Lower lobe of right lung (tissue), 2 donors: ENCODE data around the gene LRP1B. TPM values are rescaled to one million over a fixed set of nuclear protein-coding genes. Genes with fewer than 3 reads are reported as not detected.

ENCODE experiments used
- ATAC-seq, 2 donors: fragments of 200-7000 bp; cut with Tn5 transposase; one replicate each; pipeline ENCODE4 v1.9.1; 2020 to 2022; ENCODE audit warnings: mild to moderate bottlenecking in 2 of 2, moderate library complexity in 2 of 2
- DNase-seq: peaks from one replicate; pipeline ENCODE4 v3.0.0-alpha.2; 2020
- H3K27ac ChIP-seq: fragments of 200-600 bp; one replicate; pipeline ENCODE4 v1.8.0; 2022
- H3K27me3 ChIP-seq: fragments of 200-600 bp; one replicate; pipeline ENCODE4 v1.8.0; 2022; ENCODE audit warnings: low read depth
- H3K36me3 ChIP-seq: fragments of 200-600 bp; one replicate; pipeline ENCODE4 v1.8.0; 2022; ENCODE audit warnings: mild to moderate bottlenecking
- H3K4me1 ChIP-seq: fragments of 200-600 bp; one replicate; pipeline ENCODE4 v1.8.0; 2022
- H3K4me3 ChIP-seq: fragments of 200-600 bp; one replicate; pipeline ENCODE4 v1.8.0; 2022; ENCODE audit warnings: mild to moderate bottlenecking
- H3K9me3 ChIP-seq: fragments of 200-600 bp; one replicate; pipeline ENCODE4 v1.8.0; 2022
- intact Hi-C: fragments of 100-400 bp; cut with DNase I; formaldehyde crosslinking; loops from one replicate; pipeline ENCODE4 v1.11.0; 2022
- total RNA-seq: library from RNA; stranded (reverse); fragmentation: NEBNext Ultra II Directional; extraction: Animal tissue kit (Norgen Biotek cat#: 25700); gene quantifications from one replicate; pipeline ENCODE4 v1.2.1, GENCODE V29; 2021
- TF ChIP-seq, protein P1 (sequence below): fragments of 200-600 bp; IDR thresholded peaks from one replicate; pipeline ENCODE4 v1.8.0; 2022; ENCODE audit warnings: antibody characterized with exemption, mild to moderate bottlenecking
- donor health status: DM: no; HTN: yes; CAD: no; lungs with severe emphysema.

The LRP1B gene
- total RNA-seq, 1 donor from 2014 or later, result 0.09 TPM

DNA sequence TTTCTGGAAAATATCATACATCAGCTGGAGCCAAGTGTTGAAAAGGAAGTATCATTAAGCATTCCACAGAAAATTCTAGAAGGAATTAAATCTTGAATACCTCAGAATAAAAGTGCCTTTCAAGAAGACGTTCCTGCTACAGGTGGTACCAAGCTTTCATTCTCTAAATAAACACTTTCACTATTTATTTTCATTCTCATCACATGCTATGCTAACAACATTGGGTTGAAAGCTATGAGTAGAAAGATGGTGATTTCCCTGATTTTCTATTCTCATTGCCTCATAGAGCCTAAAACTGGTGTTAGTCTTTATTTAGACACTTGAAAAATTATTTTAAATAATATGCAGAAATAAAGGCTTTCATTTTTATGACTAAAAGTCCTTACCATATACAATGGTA, 324.7 kb downstream of the LRP1B start:
- Histone ChIP-seq H3K4me1 (no peaks in the 10 kb centered on the region), H3K9me3 (no peaks in the 10 kb centered on the region), H3K27me3 (no peaks in the 10 kb centered on the region), H3K27ac (no peak overlapping the region), H3K4me3 (no peak overlapping the region), H3K36me3 (no peaks in the 10 kb centered on the region)
- TF ChIP-seq, protein P1, sequence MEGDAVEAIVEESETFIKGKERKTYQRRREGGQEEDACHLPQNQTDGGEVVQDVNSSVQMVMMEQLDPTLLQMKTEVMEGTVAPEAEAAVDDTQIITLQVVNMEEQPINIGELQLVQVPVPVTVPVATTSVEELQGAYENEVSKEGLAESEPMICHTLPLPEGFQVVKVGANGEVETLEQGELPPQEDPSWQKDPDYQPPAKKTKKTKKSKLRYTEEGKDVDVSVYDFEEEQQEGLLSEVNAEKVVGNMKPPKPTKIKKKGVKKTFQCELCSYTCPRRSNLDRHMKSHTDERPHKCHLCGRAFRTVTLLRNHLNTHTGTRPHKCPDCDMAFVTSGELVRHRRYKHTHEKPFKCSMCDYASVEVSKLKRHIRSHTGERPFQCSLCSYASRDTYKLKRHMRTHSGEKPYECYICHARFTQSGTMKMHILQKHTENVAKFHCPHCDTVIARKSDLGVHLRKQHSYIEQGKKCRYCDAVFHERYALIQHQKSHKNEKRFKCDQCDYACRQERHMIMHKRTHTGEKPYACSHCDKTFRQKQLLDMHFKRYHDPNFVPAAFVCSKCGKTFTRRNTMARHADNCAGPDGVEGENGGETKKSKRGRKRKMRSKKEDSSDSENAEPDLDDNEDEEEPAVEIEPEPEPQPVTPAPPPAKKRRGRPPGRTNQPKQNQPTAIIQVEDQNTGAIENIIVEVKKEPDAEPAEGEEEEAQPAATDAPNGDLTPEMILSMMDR, result no peak
- intact Hi-C loops, result no loop called here
- ATAC-seq, result no peak
- no peak for DNase-seq

DNA sequence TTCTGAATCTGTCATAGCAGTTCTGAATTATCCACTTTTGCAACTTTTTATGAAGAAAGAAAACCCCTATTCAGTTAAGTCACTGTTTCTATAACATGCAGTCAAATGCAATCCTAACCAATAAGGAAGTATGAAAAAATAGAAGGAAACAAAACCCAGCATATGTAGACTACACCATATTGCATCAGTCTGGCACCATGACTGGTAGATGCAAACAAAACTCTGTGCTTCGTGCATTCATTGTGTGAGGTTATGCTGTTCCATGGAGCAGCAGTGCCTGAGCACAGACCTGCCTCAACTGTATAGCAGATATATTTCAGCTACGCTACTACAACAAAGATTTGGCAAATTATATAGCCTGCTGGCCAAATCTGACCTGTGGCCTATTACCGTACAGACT, 325.5 kb downstream of the LRP1B start:
- H3K36me3 ChIP-seq, result no peaks in the 10 kb centered on the region
- H3K27ac ChIP-seq, result no peak overlapping the region
- TF ChIP-seq, protein P1, result no peak
- H3K4me3 ChIP-seq, result no peak overlapping the region
- no peak for ATAC-seq
- H3K9me3 ChIP-seq, result no peaks in the 10 kb centered on the region
- intact Hi-C loops, result no loop called here
- H3K4me1 ChIP-seq, result no peaks in the 10 kb centered on the region
- no peaks in the 10 kb centered on the region for H3K27me3 ChIP-seq
- no peak for DNase-seq

DNA sequence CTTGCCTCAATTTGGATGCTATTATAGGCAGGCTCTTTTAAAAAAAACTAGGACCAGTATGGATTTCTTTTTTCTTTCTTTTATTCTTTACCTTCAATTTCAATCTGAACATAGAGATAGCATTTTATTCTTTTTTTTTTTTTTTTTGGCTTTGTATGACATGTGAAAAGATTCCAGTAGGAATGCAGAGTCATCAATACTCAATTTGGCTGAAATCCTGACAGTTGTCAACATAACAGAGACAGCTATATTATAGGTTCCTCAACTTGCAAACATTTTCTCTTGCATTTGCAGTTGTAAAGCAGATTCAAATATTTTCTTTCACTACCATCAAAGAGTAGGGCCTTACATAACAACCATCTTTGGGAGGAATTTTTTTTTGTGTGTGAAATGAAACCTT, 334.4 kb downstream of the LRP1B start:
- H3K9me3 ChIP-seq, result no peaks in the 10 kb centered on the region
- no peaks in the 10 kb centered on the region for H3K4me1 ChIP-seq
- H3K27me3 ChIP-seq, result no peaks in the 10 kb centered on the region
- no peak overlapping the region for H3K4me3 ChIP-seq
- DNase-seq (no peak), ATAC-seq (no peak)
- TF ChIP-seq, protein P1, result no peak
- no peak overlapping the region for H3K27ac ChIP-seq
- no peaks in the 10 kb centered on the region for H3K36me3 ChIP-seq
- intact Hi-C loops, result no loop called here

DNA sequence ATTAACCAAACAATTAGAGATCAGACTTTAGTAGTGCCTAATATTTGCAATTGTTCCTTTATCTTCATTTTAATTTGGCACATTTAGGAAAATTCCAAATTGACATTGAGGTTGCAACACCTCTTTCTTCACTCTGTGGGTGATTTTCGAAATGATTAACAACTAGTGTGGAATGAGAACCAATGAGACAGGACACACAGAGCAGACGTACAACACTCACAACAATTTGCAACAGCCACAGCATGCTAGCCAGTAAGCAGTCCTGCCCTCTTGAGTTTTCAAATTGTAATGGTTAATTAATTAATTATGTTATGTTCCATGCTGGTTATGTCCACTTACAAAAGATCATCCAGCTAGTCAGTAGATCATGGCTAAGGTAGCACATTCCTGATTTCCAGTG, 339.3 kb downstream of the LRP1B start:
- intact Hi-C loops, result no loop called here
- Histone ChIP-seq H3K4me3 (no peak overlapping the region), H3K36me3 (no peaks in the 10 kb centered on the region), H3K27me3 (no peaks in the 10 kb centered on the region), H3K9me3 (no peaks in the 10 kb centered on the region), H3K27ac (no peak overlapping the region), H3K4me1 (no peaks in the 10 kb centered on the region)
- ATAC-seq (no peak), DNase-seq (no peak)
- TF ChIP-seq, protein P1, result no peak

DNA sequence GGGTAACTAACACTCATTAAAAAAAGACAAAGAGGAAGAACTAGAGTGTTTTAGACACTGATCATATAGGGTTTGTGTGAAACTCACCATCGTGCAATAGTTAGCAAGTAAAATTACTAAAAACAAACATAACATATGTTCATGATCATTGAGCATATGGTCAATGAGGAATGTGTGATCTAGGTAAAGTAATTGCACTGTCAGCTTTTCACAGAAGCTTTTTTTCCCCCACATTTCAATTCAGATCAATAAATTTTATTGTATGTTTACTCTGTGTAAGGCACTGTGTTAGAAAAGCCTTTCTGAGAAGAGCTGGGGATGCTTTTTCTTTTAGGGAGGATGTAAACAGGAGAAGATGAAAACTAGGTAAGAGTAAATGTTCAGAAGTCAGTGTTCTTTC, 348.2 kb downstream of the LRP1B start:
- Histone ChIP-seq H3K27me3 (no peaks in the 10 kb centered on the region), H3K4me1 (no peaks in the 10 kb centered on the region), H3K4me3 (no peak overlapping the region), H3K9me3 (no peaks in the 10 kb centered on the region), H3K27ac (no peak overlapping the region), H3K36me3 (no peaks in the 10 kb centered on the region)
- intact Hi-C loops, result no loop called here
- ATAC-seq, result no peak
- TF ChIP-seq, protein P1, result no peak
- DNase-seq, result no peak

DNA sequence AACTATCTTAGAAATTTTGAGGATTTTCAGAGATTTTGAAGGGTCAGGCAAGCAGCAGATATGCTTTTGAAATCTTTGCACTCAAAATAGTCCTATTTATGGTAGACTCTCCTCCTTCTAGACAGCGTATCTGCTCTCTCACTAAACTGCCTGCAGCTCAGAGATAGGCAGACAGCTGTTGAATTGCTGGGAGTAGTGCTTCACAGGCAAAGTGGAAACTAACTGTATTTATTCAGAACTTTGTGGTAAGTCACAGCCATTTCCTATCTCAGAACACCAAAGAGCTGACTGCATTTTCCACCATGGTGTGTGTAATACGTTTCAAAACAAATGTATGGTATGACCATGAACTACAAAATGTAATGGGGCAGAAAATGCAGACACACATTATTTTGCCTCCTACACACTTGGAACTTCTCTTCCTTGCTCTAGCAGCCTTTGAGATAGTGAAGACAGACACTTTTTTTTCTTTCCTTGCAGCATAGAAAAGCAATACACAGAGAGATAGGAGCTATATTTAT, 352.4 kb downstream of the LRP1B start:
- ATAC-seq, result no peak
- Histone ChIP-seq H3K27ac (no peak overlapping the region), H3K4me1 (no peaks in the 10 kb centered on the region), H3K27me3 (no peaks in the 10 kb centered on the region), H3K4me3 (no peak overlapping the region), H3K9me3 (no peaks in the 10 kb centered on the region), H3K36me3 (no peaks in the 10 kb centered on the region)
- no peak for DNase-seq
- intact Hi-C loops, result no loop called here
- TF ChIP-seq, protein P1, result no peak
